22Rv1 (cell line): ENCODE data around the gene ABT1.
A peak's percentile ranks its signal among the peaks of the same experiment; 100 is the strongest.

Source experiments
- H3K27ac ChIP-seq: fragments of 450-650 bp; 2 replicates; pipeline ENCODE4 v1.5.1; 2017
- CTCF ChIP-seq: fragments of 450-650 bp; IDR thresholded peaks from 2 replicates; pipeline ENCODE4 v1.5.1; 2017; ENCODE audit warnings: mild to moderate bottlenecking
- ZFX ChIP-seq: fragments of 450-650 bp; IDR thresholded peaks from 2 replicates; pipeline ENCODE4 v1.6.1; 2017; ENCODE audit warnings: antibody characterized with exemption, borderline replicate concordance

Gene ABT1

GRCh38 chr6:26607434-26608230 lies 10.9 kb downstream of the ABT1 start:
- TF ChIP-seq CTCF = peak; percentile 84
- no peak for TF ChIP-seq ZFX
- H3K27ac ChIP-seq = no peak overlapping the region

DNA sequence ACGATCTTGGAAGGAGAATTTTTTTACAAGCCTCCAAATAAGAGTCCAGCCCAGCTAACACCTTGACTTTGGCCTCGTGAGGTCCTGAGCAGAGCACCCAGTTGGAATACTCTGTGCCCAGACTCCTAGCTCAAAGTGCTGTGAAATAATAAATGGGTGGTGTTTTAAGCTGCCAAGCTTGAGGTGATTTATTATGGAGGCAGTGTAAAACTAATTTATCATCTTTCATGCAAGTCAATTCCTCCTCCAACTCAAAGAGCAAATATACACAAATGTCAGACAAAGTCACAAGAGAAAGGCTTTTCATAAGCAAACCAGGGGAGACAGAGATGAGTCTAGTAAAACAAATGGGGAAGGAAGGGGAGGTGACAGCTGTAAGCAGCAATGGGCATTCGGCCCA lies 12.7 kb downstream of the ABT1 start:
- TF ChIP-seq ZFX = no peak
- no peak for TF ChIP-seq CTCF
- H3K27ac ChIP-seq = no peak overlapping the region

- TF ChIP-seq CTCF (no peak), ZFX (no peak)
- H3K27ac ChIP-seq = no peak overlapping the region
Observed at GRCh38 chr6:26611599-26611998, 14.8 kb downstream of the ABT1 start.

DNA sequence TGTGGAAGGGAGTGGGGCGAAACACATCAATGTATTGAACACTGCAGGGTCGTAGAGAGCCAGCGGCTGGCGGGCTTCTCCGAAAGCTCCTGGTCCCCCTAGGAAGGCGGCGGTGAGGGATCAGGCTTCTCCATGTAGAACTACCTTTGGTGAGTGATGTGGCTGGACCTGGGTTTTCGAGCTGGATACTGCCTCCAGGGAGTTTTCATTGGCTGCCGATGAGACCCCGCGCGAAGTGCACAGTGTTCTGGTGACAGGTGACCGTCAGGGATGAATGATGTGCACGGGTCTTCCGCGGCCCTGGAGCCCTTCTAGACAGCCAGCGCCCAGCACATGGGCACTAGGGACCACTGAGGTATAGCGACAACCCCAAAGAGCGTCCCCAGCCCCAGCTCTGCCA lies 16.4 kb downstream of the ABT1 start:
- H3K27ac ChIP-seq = no peak overlapping the region
- TF ChIP-seq CTCF = no peak
- TF ChIP-seq ZFX = no peak

DNA sequence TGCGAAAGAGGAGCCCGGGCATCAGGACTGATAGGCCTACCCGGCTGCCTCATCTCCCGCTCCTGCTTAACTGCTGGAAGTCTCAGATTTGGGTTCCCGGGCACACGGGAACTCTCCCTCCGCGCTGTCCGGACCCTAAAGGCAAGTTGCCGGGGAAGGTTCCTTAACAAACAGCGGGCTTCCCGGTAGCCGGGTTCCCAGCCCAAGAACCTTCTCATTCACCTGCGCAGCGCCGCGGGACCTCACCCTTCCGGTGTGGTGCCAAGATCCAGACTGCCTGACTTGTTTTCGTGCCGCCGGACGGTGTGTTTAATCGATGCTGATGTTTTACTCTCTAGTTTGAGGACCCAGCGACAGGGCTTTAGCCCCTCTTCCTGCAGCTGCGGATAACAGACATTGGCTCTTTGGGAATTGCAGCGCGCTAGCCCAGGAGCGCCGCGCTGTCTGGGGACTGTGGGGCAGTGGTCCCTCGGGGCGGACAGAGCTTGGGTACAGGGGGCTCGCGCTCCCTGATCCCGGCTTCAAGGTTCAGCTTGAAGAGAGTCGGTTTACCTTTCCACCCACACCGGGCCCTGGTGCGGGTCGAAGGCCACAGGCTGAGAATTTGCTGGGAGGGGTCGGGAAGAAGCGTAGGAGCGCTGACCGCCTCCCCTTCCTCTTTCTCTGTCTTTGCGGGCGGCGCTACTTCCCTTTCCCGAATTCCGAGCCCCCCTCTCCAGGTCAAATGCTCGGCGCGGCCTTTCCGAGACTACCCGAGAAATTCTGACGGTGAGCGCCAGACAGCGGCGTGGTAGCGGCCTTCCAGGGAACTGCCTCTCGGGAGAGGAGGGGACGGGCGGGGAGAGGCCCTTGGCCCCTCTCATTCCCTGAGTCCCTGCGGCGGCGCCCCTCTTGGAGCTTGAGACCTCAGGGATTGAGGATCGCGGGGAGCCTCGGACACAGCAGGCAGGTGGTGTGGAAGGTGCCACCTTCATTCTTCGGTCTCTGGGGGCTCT lies 17.2 kb downstream of the ABT1 start:
- TF ChIP-seq CTCF (no peak), ZFX (no peak)

DNA sequence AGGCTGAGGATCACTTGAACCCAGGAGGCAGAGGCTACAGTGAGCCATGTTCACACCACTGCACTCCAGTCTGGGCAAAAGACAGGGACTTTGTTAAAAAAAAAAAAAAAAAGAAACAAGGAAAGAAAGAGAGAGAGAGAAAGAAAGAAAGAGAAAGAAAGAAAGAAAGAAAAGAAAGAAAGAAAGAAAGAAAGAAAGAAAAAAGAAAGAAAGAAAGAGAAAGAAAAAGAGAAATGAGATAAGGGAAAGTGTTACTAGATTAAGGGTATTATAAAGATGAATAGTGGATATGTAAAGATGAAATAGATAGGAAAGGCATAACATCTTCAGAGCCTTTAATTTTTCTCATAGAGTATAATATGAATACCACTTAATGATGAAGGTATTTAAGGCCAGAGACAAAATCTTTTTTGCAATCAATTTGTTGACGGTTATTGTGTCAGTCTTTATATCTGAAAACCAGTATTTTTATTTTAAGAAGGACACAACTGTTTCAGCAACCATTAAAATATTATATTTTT lies 26.6 kb downstream of the ABT1 start:
- TF ChIP-seq ZFX (no peak), CTCF (no peak)
- no peak overlapping the region for H3K27ac ChIP-seq

More for the DNA sequence above, 17.2 kb downstream of the ABT1 start:
- H3K27ac ChIP-seq = no peak overlapping the region
